Measurements from ENCODE around the gene HSD17B14. TPM values are rescaled to one million over a fixed set of nuclear protein-coding genes. Genes with fewer than 3 reads are reported as not detected.
A peak's percentile ranks its signal among the peaks of the same experiment; 100 is the strongest.

Gene HSD17B14
- total and polyA plus RNA-seq, 9 of the 15 experiments (the other 6 are each of a cell fraction or from before 2014, with no cell fraction given), result 0.16 TPM; not detected in 8

DNA sequence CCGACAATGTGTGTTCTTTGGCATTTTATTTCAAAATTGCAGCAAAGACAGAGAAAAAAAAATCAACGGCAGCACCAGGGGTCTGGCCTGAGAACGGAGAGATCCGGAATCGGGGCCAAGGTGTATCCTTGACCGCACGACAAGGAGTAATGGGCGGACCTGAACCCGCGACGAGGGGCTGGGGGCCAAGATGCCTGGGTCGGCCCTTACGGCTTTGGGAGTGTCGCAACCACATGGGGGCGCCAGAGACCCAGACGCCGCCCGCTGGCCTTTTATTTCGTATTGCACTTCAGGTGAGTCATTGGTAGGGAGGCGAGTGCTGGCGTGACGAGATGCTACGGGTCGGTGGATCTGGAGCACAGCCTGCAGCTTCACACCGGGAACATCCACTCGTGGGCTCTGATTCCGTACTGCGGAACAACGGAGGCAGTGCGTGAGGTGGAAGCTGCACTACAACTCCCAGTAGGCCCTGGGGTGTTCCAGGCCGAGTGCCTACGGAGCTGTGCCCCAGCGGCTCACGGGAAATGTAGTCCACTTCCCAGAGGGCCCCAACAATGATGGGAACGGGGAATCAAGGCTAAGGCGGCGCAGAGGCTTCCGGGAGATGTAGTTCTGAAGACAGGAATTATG lies 41.1 kb downstream of the HSD17B14 start (continued):
- TF ChIP-seq, protein P1, sequence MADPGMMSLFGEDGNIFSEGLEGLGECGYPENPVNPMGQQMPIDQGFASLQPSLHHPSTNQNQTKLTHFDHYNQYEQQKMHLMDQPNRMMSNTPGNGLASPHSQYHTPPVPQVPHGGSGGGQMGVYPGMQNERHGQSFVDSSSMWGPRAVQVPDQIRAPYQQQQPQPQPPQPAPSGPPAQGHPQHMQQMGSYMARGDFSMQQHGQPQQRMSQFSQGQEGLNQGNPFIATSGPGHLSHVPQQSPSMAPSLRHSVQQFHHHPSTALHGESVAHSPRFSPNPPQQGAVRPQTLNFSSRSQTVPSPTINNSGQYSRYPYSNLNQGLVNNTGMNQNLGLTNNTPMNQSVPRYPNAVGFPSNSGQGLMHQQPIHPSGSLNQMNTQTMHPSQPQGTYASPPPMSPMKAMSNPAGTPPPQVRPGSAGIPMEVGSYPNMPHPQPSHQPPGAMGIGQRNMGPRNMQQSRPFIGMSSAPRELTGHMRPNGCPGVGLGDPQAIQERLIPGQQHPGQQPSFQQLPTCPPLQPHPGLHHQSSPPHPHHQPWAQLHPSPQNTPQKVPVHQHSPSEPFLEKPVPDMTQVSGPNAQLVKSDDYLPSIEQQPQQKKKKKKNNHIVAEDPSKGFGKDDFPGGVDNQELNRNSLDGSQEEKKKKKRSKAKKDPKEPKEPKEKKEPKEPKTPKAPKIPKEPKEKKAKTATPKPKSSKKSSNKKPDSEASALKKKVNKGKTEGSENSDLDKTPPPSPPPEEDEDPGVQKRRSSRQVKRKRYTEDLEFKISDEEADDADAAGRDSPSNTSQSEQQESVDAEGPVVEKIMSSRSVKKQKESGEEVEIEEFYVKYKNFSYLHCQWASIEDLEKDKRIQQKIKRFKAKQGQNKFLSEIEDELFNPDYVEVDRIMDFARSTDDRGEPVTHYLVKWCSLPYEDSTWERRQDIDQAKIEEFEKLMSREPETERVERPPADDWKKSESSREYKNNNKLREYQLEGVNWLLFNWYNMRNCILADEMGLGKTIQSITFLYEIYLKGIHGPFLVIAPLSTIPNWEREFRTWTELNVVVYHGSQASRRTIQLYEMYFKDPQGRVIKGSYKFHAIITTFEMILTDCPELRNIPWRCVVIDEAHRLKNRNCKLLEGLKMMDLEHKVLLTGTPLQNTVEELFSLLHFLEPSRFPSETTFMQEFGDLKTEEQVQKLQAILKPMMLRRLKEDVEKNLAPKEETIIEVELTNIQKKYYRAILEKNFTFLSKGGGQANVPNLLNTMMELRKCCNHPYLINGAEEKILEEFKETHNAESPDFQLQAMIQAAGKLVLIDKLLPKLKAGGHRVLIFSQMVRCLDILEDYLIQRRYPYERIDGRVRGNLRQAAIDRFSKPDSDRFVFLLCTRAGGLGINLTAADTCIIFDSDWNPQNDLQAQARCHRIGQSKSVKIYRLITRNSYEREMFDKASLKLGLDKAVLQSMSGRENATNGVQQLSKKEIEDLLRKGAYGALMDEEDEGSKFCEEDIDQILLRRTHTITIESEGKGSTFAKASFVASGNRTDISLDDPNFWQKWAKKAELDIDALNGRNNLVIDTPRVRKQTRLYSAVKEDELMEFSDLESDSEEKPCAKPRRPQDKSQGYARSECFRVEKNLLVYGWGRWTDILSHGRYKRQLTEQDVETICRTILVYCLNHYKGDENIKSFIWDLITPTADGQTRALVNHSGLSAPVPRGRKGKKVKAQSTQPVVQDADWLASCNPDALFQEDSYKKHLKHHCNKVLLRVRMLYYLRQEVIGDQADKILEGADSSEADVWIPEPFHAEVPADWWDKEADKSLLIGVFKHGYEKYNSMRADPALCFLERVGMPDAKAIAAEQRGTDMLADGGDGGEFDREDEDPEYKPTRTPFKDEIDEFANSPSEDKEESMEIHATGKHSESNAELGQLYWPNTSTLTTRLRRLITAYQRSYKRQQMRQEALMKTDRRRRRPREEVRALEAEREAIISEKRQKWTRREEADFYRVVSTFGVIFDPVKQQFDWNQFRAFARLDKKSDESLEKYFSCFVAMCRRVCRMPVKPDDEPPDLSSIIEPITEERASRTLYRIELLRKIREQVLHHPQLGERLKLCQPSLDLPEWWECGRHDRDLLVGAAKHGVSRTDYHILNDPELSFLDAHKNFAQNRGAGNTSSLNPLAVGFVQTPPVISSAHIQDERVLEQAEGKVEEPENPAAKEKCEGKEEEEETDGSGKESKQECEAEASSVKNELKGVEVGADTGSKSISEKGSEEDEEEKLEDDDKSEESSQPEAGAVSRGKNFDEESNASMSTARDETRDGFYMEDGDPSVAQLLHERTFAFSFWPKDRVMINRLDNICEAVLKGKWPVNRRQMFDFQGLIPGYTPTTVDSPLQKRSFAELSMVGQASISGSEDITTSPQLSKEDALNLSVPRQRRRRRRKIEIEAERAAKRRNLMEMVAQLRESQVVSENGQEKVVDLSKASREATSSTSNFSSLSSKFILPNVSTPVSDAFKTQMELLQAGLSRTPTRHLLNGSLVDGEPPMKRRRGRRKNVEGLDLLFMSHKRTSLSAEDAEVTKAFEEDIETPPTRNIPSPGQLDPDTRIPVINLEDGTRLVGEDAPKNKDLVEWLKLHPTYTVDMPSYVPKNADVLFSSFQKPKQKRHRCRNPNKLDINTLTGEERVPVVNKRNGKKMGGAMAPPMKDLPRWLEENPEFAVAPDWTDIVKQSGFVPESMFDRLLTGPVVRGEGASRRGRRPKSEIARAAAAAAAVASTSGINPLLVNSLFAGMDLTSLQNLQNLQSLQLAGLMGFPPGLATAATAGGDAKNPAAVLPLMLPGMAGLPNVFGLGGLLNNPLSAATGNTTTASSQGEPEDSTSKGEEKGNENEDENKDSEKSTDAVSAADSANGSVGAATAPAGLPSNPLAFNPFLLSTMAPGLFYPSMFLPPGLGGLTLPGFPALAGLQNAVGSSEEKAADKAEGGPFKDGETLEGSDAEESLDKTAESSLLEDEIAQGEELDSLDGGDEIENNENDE (IDR thresholded peaks at IDR 0.05; ENCODE audit: low read depth, low read length), result no peak
- no peak for TF ChIP-seq GATAD2B (IDR thresholded peaks at IDR 0.05; ENCODE audit: borderline replicate concordance)
- no peak for TF ChIP-seq ZNF695 (CRISPR knock-in tag; IDR thresholded peaks at IDR 0.05)
- no peak for TF ChIP-seq RBM14 (IDR thresholded peaks at IDR 0.05; ENCODE audit: borderline replicate concordance, insufficient read depth, low read depth, low read length)
- TF ChIP-seq ZNF174 (CRISPR knock-in tag; IDR thresholded peaks at IDR 0.05), result no peak
- TF ChIP-seq MEF2D (tag; conservative IDR thresholded peaks at IDR 0.05; ENCODE audit: low read depth), result peak; percentile 68; the same call in 1 of the 2 replicates
- peak; percentile 91 for TF ChIP-seq CC2D1A (IDR thresholded peaks at IDR 0.05)
- no peak for TF ChIP-seq MCM5 (IDR thresholded peaks at IDR 0.05; ENCODE audit: low read depth)
- no peak for TF ChIP-seq EHMT2 (IDR thresholded peaks at IDR 0.05)
- TF ChIP-seq HMG20A (CRISPR knock-in tag; conservative IDR thresholded peaks at IDR 0.05), result no peak
- peak; percentile 91 for TF ChIP-seq BACH1 (tag; IDR thresholded peaks at IDR 0.05)
- no peak for TF ChIP-seq MTF1 (CRISPR knock-in tag; IDR thresholded peaks at IDR 0.05; ENCODE audit: borderline replicate concordance)
- TF ChIP-seq, protein P2, sequence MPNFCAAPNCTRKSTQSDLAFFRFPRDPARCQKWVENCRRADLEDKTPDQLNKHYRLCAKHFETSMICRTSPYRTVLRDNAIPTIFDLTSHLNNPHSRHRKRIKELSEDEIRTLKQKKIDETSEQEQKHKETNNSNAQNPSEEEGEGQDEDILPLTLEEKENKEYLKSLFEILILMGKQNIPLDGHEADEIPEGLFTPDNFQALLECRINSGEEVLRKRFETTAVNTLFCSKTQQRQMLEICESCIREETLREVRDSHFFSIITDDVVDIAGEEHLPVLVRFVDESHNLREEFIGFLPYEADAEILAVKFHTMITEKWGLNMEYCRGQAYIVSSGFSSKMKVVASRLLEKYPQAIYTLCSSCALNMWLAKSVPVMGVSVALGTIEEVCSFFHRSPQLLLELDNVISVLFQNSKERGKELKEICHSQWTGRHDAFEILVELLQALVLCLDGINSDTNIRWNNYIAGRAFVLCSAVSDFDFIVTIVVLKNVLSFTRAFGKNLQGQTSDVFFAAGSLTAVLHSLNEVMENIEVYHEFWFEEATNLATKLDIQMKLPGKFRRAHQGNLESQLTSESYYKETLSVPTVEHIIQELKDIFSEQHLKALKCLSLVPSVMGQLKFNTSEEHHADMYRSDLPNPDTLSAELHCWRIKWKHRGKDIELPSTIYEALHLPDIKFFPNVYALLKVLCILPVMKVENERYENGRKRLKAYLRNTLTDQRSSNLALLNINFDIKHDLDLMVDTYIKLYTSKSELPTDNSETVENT (CRISPR knock-in tag; IDR thresholded peaks at IDR 0.05), result no peak
- TF ChIP-seq ZNF431 (CRISPR knock-in tag; IDR thresholded peaks at IDR 0.05), result no peak
- TF ChIP-seq ZNF778 (CRISPR knock-in tag; IDR thresholded peaks at IDR 0.05), result no peak
- TF ChIP-seq CREB1 (IDR thresholded peaks at IDR 0.05), result peak; percentile 75
- TF ChIP-seq CREB1 (CRISPR knock-in tag; IDR thresholded peaks at IDR 0.05), result peak; percentile 77

Data from K562 (cell line).